ENCODE measurements around the gene GRK4.

The GRK4 gene

DNA sequence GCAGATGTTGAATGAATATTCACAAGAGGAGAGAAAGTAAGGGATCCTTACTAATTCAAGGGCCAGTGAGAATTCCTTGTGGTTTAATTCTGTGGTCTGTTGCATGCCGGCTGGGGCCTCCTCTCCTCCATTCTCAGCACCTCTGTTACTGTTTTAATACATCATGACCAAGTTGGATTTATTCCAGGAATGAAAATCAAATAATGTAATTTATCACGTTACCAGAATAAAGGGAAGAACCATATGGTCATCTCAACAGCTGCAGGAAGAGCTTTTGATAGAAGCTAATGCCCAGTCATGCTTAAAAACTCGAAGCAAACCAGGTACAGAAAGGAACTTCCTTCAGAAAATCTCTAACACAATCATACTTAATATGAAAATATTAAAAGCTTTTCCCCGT is 54.1 kb downstream of the GRK4 start:
- DNase-seq = no peak

DNA sequence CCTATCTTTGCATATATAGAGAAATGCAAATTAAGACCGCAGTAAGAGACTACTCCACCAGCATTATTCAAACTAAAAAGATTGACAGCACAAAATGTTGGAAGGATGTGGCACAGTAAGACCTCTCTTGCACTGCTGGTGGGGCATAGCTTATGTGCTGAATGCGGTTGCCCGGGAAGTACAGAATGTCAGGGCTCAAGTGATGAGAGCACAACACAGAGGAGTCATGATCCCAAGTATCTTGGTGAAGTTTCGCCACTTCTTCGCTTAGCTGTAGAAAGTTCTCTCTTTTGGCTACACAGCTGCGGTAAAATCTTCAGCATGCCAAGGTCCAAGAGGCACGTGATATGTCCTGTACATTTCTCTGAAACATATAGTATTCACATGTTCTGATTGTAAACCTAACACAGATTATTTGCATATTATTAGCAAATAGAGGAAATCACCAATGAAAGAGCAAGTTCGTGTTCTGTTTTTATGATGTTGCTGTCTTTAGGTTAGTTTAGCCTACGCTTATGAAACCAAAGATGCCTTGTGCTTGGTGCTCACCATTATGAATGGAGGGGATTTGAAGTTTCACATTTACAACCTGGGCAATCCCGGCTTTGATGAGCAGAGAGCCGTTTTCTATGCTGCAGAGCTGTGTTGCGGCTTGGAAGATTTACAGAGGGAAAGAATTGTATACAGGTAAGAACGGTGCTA is 55.9 kb downstream of the GRK4 start:
- no peak for DNase-seq

DNA sequence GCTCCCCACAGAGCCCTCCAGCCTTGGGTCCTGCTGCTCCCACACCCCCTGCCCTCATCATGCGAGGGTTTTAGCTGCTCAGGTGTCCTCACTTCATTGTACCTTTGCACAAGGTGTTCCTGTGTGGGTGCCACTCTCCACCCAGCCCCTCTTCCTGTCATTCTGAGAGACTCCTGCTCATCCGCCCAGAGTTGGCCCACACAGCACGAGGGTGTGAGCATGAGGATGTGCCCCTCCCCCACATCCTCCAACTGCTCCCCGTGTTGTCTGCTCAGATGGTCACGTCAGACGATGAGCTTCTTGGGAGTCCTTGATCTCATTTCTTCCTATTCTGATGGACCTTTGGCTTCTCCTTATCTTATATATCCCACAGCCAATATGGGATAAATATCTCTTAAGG is 57.8 kb downstream of the GRK4 start:
- no peak for DNase-seq

DNA sequence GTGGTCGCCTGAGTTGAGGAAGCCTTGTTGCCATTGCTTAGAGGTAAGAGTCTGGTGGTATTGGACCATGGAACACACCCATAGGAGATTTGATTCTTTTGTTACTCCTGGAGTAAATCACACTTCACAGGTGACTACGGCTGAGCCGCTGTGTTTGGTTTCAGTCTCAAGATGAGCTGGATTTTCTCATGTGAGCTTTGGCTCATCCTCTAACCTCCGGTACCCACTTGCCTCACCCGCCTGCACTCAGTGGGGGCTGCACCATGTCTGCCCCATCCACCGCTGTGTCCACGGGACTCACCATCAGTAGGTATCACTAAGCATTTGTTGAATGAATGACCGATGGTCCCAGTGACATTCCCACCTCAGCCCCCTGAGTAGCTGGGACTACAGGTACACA is 58.3 kb downstream of the GRK4 start:
- DNase-seq = no peak

DNA sequence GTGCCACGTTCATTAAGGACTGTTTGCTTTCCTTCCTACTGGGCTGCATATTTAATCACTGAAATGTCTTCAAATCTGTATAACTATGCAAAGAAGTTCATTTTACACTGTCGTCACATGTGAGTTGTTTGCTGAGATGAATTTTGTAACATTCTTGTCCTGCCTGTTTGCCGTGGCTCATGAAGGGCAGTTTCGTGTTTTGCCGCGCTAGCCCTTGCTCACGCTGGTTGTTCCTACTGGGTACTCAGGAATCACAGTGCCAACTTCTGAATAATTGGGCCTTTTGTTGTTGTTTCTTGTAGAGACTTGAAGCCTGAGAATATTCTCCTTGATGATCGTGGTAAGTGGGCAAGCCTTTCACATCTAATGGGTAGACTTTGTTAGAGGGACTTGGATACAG is 58.7 kb downstream of the GRK4 start:
- DNase-seq = no peak

DNA sequence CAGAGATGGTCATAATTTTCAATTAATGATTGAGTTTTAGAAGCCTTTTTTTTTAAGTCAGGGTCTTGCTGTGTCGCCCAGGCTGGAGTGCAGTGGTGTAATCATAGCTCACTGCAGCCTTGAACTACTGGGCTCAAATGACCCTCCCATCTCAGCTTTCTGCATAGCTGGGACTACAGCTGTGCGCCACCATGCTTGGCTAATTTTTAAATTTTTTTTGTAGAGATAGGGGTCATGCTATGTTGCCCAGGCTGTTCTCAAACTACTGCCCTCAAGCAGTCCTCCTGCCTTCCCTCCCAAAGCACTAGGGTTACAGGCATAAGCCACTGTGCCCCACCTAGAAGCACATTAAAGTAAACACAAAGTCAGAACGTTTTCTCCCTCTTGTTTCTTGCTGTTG is 59.3 kb downstream of the GRK4 start:
- DNase-seq = no peak

DNA sequence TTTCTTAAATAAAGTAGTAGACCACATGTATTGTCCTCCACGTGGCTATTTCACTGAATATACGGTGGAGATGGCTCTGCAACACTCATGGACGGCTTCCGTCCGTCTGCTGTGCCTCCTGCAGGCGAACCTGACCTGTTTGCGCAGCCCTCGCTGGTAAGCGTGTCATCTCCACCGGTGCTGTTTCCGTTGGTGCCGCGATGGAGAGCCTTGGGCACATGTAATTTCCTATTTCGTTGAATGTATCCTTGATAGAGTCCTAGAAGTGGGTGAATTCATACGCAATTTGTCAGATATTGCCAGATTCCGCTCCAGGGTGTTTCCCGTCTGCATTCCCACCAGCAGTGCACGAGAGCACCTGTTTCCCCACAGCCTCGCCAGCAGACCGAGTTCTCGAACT is 62.5 kb downstream of the GRK4 start:
- DNase-seq = no peak

DNA sequence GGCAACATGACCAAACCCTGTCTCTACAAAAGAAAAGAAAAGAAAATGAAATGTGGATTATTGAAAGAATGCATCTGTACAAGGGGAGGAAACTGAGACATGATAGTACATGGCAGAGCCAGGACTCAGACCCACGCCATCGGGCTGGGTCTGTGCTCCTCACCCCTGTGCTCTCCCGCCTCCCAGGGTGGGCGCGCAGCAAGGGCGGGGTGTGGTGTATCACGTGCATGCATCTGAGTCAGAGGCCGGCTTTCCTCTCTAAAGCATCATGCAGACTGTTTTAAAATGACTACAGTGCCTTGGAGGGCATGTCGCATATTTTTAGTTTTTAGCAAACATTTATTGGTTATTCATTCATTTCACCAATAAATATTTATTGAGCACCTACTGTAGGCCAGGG is 63.2 kb downstream of the GRK4 start:
- no peak for DNase-seq

DNA sequence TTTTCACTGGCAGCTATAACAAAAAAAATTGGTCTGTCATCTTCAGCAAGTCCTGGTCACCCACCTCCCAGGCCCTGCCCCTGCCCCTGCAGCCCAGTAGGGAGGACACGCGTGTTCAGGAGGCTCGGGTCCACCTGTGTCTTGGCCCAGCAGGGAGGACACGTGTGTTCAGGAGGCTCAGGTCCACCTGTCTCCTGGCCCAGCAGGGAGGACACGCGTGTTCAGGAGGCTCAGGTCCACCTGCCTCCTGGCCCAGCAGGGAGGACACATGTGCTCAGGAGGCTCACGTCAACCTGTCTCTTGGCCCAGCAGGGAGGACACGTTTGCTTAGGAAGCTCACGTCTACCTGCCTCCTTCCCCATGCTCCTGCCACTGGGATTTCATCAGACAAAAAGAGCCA is 66.1 kb downstream of the GRK4 start:
- no peak for DNase-seq

DNA sequence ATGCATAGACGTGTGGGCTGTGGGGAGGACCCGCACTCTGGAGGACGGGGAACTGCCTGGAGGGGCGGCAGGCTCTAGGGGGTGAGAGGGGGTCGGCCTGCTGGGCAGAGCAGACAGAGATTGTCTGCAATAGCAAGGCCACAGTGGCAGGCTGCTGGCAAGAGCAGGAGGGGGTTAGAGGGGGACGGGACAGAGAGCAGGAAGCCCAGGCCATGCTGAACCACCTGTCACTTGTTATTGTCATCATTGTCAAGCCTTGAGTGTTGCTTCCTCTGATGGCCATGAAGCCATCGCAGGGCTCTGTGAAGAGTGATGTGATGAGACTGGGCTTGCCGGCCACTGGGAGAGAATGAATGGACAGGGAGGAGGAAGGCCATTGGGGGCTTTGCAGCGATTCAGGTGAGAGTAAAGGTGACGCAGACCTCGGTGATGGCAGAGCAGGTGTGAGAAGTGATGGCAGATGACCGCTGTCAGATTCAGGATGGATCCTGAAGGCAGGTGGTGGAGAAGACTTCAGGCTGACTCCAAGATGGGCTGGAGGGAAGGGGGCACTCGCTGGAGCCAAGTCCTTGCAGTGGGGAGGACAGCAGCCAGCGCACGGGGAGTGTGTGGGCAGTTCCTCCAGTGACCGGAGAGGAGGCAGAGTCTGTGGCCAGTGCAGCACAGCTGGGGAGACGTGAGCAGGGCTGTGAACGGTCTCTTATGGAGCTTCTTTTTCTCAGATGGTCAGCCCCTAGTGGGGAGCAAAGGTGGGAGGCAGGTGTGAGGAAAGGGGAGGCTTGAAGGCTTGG is 67.4 kb downstream of the GRK4 start:
- DNase-seq = no peak

DNA sequence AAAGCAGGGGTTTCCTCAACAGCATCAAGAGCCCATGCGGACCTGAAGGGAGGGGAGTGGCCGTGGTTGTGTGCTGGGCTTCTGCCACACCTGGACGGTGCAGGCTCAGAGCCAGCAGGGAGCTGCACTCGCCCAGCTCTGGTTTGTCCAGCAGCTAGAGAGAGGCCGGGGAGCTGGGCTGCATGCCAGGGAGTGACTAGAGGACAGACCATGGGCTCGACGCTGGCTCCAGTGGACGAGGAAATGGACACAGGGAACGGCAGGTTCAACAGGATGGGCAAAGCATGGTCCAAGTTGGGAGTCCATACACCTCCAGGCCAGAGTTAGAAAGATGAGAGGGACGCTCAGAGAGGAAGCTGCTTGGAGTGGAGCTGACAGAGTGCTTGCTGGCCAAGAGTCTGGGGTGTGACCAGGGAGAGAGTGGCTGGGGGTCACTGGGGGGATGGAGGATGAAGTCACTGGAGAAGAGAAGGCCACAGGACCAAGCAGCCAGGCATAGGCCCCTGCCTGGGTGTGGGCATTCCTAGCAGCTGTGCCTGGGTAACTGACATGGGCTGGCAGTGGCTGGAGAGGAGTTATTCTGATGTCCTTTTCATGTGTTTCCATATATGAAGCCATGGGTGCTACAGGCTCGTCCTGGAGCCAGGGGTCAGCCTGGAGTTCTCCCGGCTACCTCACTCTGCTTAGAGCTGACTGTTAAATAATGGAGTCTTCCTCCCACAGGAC is 68.1 kb downstream of the GRK4 start:
- DNase-seq = no peak

DNA sequence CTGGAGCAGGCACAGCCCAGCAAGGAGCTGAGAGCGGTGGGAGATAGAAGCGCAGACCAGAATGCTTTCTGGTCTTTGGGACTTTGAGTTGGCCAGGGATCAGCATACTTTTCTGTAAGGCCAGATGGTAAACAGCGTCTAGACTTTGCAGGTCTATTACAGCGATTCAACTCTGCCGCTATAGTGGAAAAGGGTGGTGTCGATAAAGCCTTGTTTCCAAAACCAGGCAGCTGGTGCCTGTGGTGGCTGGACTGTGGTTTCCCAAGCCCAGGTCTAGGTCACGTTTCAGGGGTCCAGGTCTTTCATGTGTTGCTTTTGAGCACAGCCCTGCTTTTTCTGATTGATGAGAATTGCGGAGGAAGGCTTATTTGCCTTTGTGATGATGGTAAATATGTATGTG is 70.9 kb downstream of the GRK4 start:
- no peak for DNase-seq

DNA sequence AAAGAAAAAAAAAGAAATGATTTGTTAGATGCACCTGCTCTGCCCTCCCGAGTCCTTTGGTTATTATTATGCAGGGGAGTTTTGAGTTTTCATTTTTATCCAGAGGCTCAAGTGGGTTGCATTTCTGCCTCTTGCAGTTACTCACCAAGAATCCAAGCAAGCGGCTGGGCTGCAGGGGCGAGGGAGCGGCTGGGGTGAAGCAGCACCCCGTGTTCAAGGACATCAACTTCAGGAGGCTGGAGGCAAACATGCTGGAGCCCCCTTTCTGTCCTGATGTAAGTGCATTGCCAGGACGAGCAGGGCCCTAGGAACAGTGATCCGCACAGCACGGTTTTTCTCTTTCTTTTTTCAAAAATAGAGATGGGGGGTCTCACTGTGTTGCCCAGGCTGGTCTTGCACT is 71.9 kb downstream of the GRK4 start:
- no peak for DNase-seq

DNA sequence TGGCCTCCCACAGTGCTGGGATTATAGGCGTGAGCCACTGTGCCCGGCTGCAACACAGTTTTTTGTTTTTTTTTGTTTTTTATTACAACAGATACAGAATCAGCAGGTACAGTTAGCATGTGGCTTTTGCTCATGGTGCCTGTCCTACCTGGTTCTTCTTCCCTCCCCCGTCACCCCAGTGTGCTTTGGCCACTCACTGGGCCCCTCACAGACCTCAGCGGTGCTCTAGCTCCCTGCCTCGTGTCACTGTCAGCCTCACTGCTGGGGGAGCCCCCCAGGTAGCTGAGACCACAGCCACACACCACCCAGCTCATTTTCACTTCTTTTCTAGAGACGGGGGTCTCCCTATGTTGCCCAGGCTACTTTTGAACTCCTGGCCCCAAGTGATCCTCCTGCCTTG is 72.3 kb downstream of the GRK4 start:
- DNase-seq = no peak

DNA sequence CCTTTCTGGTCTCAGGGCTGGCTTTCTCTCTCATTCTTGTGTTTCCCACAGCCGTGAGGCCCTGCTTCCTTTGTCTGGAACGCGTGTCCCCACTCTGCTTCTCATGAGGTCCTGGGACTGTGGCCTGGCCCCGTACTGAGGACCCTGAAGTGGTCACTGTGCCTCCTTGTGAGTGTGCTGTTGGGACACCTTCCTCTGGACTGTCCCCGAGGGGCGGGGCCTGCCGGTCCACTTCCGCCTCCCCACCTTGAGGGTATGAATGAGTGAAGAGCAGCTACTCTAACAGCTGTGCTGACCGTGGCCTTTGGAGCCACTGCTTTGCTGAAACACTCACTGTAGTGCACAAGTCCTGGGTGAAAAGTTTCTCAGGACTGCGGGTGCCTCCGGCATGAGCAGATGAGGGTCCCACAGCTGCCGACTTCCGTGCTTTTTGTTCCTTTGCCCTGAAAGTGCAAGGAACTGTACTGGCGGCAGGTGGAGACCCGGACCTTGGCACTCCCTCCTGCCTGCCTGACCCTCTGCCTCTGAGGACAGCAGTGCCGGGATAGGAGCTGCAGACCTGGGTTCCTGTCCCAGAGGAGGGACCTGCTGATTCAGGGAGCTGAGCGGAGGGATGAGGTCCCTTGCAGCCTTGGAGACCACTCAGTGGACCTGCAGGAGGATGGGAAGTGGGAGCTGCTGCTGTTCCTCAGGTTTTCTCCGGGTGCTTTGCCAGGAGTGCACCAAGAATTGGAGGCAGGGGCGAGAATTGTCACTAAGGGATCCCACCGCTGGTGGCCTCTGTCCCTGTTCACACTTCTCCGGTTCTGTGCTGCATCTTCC is 73.0 kb downstream of the GRK4 start:
- DNase-seq = no peak

DNA sequence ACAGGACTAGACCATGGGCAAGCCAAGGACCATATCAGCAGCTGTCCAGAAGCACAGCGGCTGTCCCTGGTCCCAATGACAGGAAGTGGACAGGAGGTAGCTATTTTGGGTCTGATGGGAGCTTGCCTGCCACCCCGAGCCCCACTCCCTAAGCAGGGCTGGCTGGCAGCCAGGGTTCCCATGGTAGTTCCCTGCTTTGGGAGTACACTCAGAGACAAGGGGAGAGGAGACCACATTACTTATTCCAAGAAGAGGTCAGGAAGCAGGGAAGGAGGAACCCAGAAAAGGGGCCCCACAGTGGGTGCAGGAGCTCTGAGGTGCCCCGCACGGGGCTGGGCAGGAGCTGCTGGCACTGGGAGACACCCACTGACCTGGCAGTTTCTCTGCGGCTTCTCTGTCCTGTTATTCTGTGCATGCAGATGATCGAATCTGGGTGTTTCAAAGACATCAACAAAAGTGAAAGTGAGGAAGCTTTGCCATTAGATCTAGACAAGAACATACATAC is 74.6 kb downstream of the GRK4 start:
- no peak for DNase-seq

DNA sequence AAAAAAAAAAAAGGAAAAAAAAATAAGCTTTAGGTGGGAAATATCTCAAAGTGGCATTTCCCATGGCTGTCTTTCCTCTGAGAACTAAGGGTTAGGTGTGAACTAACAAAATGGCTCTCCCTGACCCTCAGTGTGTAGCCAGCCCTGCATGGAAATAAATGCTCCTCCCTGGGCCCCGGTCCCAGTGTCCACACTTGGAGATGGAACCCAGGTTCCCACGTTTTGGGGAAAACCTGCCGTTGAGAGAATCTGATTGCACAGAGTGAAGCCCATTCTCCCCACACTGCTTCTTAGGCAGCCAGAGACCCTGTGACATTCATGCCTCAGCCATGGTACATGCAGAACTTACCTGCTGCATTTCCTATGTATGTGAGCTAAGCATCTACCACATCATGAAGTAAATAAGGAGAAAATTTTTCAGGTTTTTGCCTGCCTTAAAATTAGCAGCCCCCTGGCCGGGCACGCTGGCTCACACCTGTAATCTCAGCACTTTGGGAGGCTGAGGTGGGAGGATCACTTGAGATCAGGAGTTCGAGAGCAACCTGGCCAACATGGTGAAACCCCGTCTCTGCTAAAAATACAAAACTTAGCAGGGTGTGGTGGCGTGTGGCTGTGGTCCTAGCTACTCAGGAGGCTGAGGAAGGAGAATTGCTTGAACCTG is 76.5 kb downstream of the GRK4 start:
- DNase-seq = no peak

DNA sequence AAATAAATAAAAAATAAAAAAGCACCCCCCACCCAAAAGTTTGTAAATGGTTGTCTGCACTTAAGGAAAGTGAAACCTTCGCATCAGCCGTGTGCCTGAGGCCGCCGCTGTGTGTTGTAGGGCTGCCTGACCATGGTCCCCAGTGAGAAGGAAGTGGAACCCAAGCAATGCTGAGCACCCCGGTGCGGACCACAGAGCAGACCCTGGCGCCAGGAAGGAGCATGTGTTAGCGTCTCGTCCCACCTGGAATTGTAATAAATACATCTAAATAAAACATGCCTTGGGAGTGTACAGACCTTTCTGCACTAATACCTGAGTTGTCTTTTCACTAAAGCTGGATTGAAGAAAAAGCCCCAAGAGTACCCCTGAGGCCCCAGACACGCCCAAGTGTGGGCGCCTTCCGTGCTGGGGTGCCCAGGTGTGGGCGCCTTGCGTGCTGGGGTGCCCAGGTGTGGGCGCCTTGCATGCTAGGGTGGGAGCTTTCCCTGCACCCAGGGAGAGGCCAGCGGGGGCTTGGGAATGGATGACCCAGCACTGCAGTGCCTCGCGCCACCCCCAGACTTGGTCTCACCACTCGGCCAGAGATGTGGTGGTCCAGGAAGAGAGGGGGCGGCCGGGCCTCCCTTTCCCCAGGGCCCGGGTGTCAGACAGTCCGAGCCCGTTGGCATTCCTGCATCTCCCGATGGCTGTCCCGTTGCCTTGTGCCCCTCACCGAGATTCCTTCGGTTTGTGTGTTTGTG is 77.3 kb downstream of the GRK4 start:
- no peak for DNase-seq

DNA sequence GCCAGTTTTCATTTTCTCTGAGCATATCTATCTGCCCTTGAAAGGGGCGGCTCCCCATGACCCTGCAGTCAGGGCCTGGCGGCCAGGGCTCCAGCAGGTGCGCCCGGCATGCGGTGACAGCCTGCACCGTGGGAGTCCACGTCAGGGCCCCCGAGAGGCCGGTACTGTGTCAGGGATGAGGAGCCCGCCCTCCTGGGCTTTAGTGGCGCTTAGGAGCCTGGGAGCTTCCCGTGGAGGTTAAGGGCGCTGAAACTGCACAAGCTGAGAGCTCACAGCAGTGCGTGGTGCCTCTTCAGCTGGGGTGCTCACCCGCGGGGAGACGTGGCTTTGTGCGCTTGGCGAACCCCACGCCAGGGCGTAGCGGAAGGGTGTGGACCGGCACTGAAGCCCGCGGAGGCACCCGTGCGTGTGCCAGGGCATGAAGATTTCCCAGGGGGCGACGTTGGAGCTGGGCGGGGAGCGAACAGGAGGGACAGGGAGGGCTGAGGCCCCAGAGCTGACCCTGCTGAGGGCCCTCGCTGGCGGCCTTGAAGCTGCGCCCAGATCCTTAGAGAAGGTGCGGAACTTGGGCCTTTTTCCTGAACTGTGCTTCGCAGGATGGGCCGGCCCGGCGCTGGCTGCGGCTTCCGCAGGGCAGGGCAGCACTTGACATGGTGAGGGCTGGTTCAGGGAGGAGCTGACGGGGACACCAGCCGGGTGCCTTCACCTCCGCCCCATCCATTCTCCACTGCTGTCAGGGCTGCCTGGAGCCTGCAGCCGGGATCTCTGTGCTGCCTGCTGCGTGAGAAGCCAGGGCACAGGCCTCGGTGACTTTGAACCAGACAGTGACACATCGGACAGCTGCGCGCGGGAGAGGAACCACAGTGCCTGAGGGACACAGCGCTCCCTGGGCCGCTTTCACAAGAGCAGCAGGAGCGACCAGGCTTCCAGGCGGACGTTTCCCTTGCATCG is 78.1 kb downstream of the GRK4 start:
- DNase-seq = peak; percentile 49

DNA sequence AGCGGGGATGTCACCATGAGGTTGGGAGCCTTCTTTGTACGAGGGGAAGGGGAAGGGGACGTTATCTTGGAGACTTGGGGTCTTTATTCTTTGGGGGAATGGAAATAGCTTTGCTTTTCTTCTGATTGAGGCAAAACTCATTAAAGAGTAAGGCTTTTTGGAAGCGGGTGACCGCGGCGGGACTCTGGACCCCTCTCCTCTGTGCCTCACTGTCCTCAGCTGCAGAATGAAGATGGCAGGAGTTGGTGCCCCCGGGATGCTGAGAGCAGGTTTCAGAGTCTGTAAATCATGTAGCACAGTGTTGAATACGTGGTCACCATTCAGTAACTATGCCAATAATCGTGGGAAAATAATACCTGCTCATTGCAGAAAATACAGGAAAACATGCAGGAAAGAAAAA is 78.9 kb downstream of the GRK4 start:
- DNase-seq = no peak
